Astrocyte (in vitro differentiated cells and primary cell): ENCODE data around the gene GRID2IP. TPM values are rescaled to one million over a fixed set of nuclear protein-coding genes. Genes with fewer than 3 reads are reported as not detected.

ENCODE experiments used
- DNase-seq: peaks from one replicate; pipeline ENCODE4 v3.0.0-alpha.2; 2010; ENCODE audit warnings: low read depth
- FAIRE-seq: peaks from 2 replicates; lab custom pipeline; 2011; peaks lifted over from hg19 to GRCh38; lab: Jason Lieb, UNC
- H2AFZ ChIP-seq: 2 replicates; pipeline ENCODE4 v1.6.0; 2012; ENCODE audit warnings: low read depth, low read length, inconsistent platforms
- H3K27ac ChIP-seq: 2 replicates; pipeline ENCODE4 v1.5.1; 2011; ENCODE audit warnings: low read depth, low read length, inconsistent platforms
- H3K27me3 ChIP-seq: 2 replicates; pipeline ENCODE4 v1.6.0; 2011; ENCODE audit warnings: low read length, inconsistent platforms; ENCODE audit not compliant: insufficient read depth
- H3K36me3 ChIP-seq: 2 replicates; pipeline ENCODE4 v1.5.1; 2011; ENCODE audit warnings: low read length, inconsistent platforms; ENCODE audit not compliant: insufficient read depth
- H3K4me1 ChIP-seq: 2 replicates; pipeline ENCODE4 v1.5.1; 2011; ENCODE audit warnings: low read length, inconsistent platforms; ENCODE audit not compliant: insufficient read depth
- H3K4me2 ChIP-seq: 2 replicates; pipeline ENCODE4 v1.6.0; 2012; ENCODE audit warnings: low read length, inconsistent platforms
- H3K4me3 ChIP-seq: 2 replicates; pipeline ENCODE4 v1.5.1; 2011; ENCODE audit warnings: low read depth, mild to moderate bottlenecking, low read length, inconsistent platforms; ENCODE audit not compliant: insufficient read depth
- H3K79me2 ChIP-seq: 2 replicates; pipeline ENCODE4 v1.6.0; 2012; ENCODE audit warnings: mild to moderate bottlenecking, low read length, inconsistent platforms; ENCODE audit not compliant: insufficient read depth
- H3K9ac ChIP-seq: 2 replicates; pipeline ENCODE4 v1.6.0; 2012; ENCODE audit warnings: mild to moderate bottlenecking, low read length, inconsistent platforms
- H3K9me3 ChIP-seq: 2 replicates; pipeline ENCODE4 v1.5.1; 2012; ENCODE audit warnings: low read depth, mild to moderate bottlenecking, low read length, inconsistent platforms; ENCODE audit not compliant: insufficient read depth
- H4K20me1 ChIP-seq: 2 replicates; pipeline ENCODE4 v1.6.0; 2012; ENCODE audit warnings: low read length, inconsistent platforms; ENCODE audit not compliant: insufficient read depth
- H3K27ac Mint-ChIP-seq: one replicate; pipeline ENCODE4 v1.8.0; 2021; ENCODE audit warnings: mild to moderate bottlenecking, mixed read lengths; ENCODE audit not compliant: unreplicated experiment
- H3K27me3 Mint-ChIP-seq: one replicate; pipeline ENCODE4 v1.8.0; 2021; ENCODE audit warnings: low read depth, mixed read lengths; ENCODE audit not compliant: unreplicated experiment
- H3K36me3 Mint-ChIP-seq: one replicate; pipeline ENCODE4 v1.8.0; 2021; ENCODE audit warnings: low read depth, mixed read lengths; ENCODE audit not compliant: unreplicated experiment
- H3K4me1 Mint-ChIP-seq: one replicate; pipeline ENCODE4 v1.8.0; 2021; ENCODE audit warnings: low read depth, mixed read lengths; ENCODE audit not compliant: unreplicated experiment
- H3K4me3 Mint-ChIP-seq: one replicate; pipeline ENCODE4 v1.8.0; 2021; ENCODE audit warnings: mild to moderate bottlenecking, moderate library complexity, mixed read lengths; ENCODE audit not compliant: unreplicated experiment
- H3K9me3 Mint-ChIP-seq: one replicate; pipeline ENCODE4 v1.8.0; 2021; ENCODE audit warnings: mild to moderate bottlenecking, mixed read lengths; ENCODE audit not compliant: unreplicated experiment
- CTCF ChIP-seq: IDR thresholded peaks from 2 replicates; pipeline ENCODE4 v1.5.1; 2011; ENCODE audit warnings: low read depth, mild to moderate bottlenecking, inconsistent platforms, low read length, moderate library complexity; ENCODE audit not compliant: insufficient read depth
- EZH2 ChIP-seq: IDR thresholded peaks from 2 replicates; pipeline ENCODE4 v1.6.1; 2012; ENCODE audit warnings: mild to moderate bottlenecking, low read length, inconsistent platforms; ENCODE audit not compliant: insufficient read depth
- total RNA-seq: library from RNA; stranded (reverse); gene quantifications from 2 replicates; pipeline ENCODE4 v1.2.1, GENCODE V29; 2021

The GRID2IP gene
- total RNA-seq, 1 donor from 2014 or later: 0.09 TPM

- DNase-seq (no peak), FAIRE-seq (no peak)
- H3K4me1 Mint-ChIP-seq: no peaks in the 10 kb centered on the region
- H3K27ac Mint-ChIP-seq: no peak overlapping the region
- no peak overlapping the region for H2AFZ ChIP-seq
- no peak overlapping the region for H3K9ac ChIP-seq
- H3K27me3 ChIP-seq: no peaks in the 10 kb centered on the region
- H3K79me2 ChIP-seq: no peaks in the 10 kb centered on the region
- H3K27me3 Mint-ChIP-seq: peaks cover 17% of the 10 kb centered on the region
- H3K9me3 Mint-ChIP-seq: no peaks in the 10 kb centered on the region
- TF ChIP-seq EZH2: no peak
- no peak for TF ChIP-seq CTCF
- H3K36me3 Mint-ChIP-seq: no peaks in the 10 kb centered on the region
- H3K36me3 ChIP-seq: no peaks in the 10 kb centered on the region
- no peaks in the 10 kb centered on the region for H4K20me1 ChIP-seq
- H3K4me3 Mint-ChIP-seq: no peak overlapping the region
- no peak overlapping the region for H3K4me2 ChIP-seq
- H3K4me1 ChIP-seq: no peaks in the 10 kb centered on the region
- H3K9me3 ChIP-seq: no peaks in the 10 kb centered on the region
- no peak overlapping the region for H3K27ac ChIP-seq
- no peak overlapping the region for H3K4me3 ChIP-seq
Measured at GRCh38 chr7:6563936-6564770, 12.9 kb upstream of the GRID2IP start.

- H3K27ac ChIP-seq: no peak overlapping the region
- H3K4me1 ChIP-seq: no peaks in the 10 kb centered on the region
- H3K4me1 Mint-ChIP-seq: no peaks in the 10 kb centered on the region
- no peak for TF ChIP-seq EZH2
- no peak for DNase-seq
- H3K9me3 Mint-ChIP-seq: no peaks in the 10 kb centered on the region
- H3K27me3 Mint-ChIP-seq: peaks cover 22% of the 10 kb centered on the region
- H2AFZ ChIP-seq: no peak overlapping the region
- no peak for FAIRE-seq
- H3K4me2 ChIP-seq: no peak overlapping the region
- no peaks in the 10 kb centered on the region for H3K36me3 ChIP-seq
- H3K36me3 Mint-ChIP-seq: no peaks in the 10 kb centered on the region
- H3K27me3 ChIP-seq: no peaks in the 10 kb centered on the region
- H3K9me3 ChIP-seq: no peaks in the 10 kb centered on the region
- H3K4me3 ChIP-seq: no peak overlapping the region
- H3K4me3 Mint-ChIP-seq: no peak overlapping the region
- no peaks in the 10 kb centered on the region for H4K20me1 ChIP-seq
- no peak overlapping the region for H3K9ac ChIP-seq
- no peak overlapping the region for H3K27ac Mint-ChIP-seq
- H3K79me2 ChIP-seq: no peaks in the 10 kb centered on the region
Measured at GRCh38 chr7:6562106-6562505, 10.8 kb upstream of the GRID2IP start.

- FAIRE-seq (no peak), DNase-seq (no peak)
- Histone ChIP-seq H3K4me1 (no peaks in the 10 kb centered on the region), H3K9ac (no peak overlapping the region), H3K9me3 (no peaks in the 10 kb centered on the region), H2AFZ (no peak overlapping the region), H3K27ac (no peak overlapping the region), H3K27me3 (no peaks in the 10 kb centered on the region), H4K20me1 (no peaks in the 10 kb centered on the region), H3K4me3 (no peak overlapping the region), H3K4me2 (no peak overlapping the region), H3K36me3 (no peaks in the 10 kb centered on the region), H3K79me2 (no peaks in the 10 kb centered on the region)
- Mint-ChIP-seq H3K9me3 (no peaks in the 10 kb centered on the region), H3K27me3 (peaks cover 28% of the 10 kb centered on the region), H3K27ac (no peak overlapping the region), H3K36me3 (no peaks in the 10 kb centered on the region), H3K4me1 (no peaks in the 10 kb centered on the region), H3K4me3 (no peak overlapping the region)
- TF ChIP-seq CTCF (no peak), EZH2 (no peak)
Measured at GRCh38 chr7:6559896-6560295, 8.6 kb upstream of the GRID2IP start.
